GM08714 (cell line): ENCODE measurements around the gene PDIA2.
"Not testable (repeated sequence)": the region's sequence is repeated elsewhere in the genome, so short reads cannot be mapped to it uniquely, and the experiment has no call there.

Source experiments
- H3K4me3 ChIP-seq: fragments of 200-500 bp; sonication (Bioruptor generic); 2 replicates; pipeline ENCODE4 v1.5.1; 2014; ENCODE audit warnings: mild to moderate bottlenecking, low read length, inconsistent platforms
- ZNF274 ChIP-seq: IDR thresholded peaks from 2 replicates; pipeline ENCODE4 v1.6.1; 2012; ENCODE audit warnings: mild to moderate bottlenecking, low read depth, low read length

Gene PDIA2, protein sequence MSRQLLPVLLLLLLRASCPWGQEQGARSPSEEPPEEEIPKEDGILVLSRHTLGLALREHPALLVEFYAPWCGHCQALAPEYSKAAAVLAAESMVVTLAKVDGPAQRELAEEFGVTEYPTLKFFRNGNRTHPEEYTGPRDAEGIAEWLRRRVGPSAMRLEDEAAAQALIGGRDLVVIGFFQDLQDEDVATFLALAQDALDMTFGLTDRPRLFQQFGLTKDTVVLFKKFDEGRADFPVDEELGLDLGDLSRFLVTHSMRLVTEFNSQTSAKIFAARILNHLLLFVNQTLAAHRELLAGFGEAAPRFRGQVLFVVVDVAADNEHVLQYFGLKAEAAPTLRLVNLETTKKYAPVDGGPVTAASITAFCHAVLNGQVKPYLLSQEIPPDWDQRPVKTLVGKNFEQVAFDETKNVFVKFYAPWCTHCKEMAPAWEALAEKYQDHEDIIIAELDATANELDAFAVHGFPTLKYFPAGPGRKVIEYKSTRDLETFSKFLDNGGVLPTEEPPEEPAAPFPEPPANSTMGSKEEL

DNA sequence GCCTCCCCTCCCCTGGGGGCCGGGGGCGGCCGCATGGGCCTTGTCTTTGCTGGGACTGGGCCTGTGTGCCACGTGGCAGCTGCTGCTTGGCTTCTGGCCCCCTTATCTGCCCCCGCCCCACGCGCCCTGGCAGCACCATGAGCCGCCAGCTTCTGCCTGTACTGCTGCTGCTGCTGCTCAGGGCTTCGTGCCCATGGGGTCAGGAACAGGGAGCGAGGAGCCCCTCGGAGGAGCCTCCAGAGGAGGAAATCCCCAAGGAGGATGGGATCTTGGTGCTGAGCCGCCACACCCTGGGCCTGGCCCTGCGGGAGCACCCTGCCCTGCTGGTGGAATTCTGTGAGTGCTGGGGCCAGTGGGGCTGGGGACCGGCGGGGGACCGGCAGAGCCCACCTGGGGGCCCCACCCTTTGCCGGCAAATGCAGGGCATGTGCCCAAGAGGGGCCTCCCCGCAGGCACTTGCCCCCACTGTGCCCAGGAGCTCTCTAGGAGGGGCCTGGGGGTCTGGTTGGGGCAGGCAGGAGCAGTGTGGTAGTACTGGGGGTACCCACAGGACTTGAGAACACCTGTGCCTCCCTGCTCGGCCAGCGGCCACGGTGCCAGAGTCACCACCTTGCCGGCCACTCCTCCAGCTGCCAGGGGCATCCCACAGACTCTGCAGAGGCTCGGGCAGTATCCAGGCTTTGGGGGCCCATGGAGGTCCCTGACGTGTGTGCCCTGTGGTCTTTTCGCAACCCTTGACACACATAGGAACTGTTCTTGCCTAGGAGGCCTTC lies at the start of gene PDIA2:
Gene PDIA2, plus strand, starts transcription at position 132 of the 773 bp plus-strand sequence. Its CDS starts 6 bp downstream, at position 138.
- H3K4me3 ChIP-seq: no peak within 1 kb of the TSS
- no peak for TF ChIP-seq ZNF274

GRCh38 chr16:234468-235305 lies 48.3 kb upstream of the PDIA2 start, which contains the start of gene FAM234A:
TSS of gene FAM234A (plus strand) at chr16:234821. CDS start at chr16:254414, 19,593 bp downstream.
- TF ChIP-seq ZNF274: no peak
- H3K4me3 ChIP-seq: peak within 1 kb of the TSS; percentile 73

- no peak for TF ChIP-seq ZNF274
- H3K4me3 ChIP-seq: no peak overlapping the region
These were observed 43.1 kb upstream of the PDIA2 start for GRCh38 chr16:239948-240277.

DNA sequence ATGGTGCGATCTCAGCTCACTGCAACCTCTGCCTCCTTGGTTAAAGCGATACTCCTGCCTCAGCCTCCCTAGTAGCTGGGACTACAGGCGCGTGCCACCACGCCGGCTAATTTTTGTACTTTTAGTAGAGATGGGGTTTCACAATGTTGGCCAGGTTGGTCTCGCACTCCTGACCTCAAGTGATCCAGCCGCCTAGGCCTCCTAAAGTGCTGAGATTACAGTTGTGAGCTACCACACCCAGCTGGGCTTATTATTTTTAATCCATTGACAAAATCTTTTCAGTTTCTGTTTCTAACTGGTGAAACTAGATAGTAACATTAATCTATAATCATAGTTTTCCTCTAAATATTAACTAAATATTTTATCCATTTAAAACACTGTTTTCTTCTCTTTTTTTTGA lies 42.4 kb upstream of the PDIA2 start:
- TF ChIP-seq ZNF274: no peak
- H3K4me3 ChIP-seq: no peak overlapping the region

GRCh38 chr16:242281-242680 lies 40.7 kb upstream of the PDIA2 start:
- TF ChIP-seq ZNF274: no peak
- H3K4me3 ChIP-seq: no peak overlapping the region

- no peak overlapping the region for H3K4me3 ChIP-seq
- TF ChIP-seq ZNF274: no peak
These were observed 39.6 kb upstream of the PDIA2 start for GRCh38 chr16:243348-243747.

- no peak for TF ChIP-seq ZNF274
- H3K4me3 ChIP-seq: no peak overlapping the region
These were observed 37.9 kb upstream of the PDIA2 start for GRCh38 chr16:245105-245504.

- H3K4me3 ChIP-seq: no peak overlapping the region
- no peak for TF ChIP-seq ZNF274
These were observed 35.9 kb upstream of the PDIA2 start for GRCh38 chr16:247027-247426.

GRCh38 chr16:249431-249830 lies 33.5 kb upstream of the PDIA2 start:
- H3K4me3 ChIP-seq: no peak overlapping the region
- no peak for TF ChIP-seq ZNF274

DNA sequence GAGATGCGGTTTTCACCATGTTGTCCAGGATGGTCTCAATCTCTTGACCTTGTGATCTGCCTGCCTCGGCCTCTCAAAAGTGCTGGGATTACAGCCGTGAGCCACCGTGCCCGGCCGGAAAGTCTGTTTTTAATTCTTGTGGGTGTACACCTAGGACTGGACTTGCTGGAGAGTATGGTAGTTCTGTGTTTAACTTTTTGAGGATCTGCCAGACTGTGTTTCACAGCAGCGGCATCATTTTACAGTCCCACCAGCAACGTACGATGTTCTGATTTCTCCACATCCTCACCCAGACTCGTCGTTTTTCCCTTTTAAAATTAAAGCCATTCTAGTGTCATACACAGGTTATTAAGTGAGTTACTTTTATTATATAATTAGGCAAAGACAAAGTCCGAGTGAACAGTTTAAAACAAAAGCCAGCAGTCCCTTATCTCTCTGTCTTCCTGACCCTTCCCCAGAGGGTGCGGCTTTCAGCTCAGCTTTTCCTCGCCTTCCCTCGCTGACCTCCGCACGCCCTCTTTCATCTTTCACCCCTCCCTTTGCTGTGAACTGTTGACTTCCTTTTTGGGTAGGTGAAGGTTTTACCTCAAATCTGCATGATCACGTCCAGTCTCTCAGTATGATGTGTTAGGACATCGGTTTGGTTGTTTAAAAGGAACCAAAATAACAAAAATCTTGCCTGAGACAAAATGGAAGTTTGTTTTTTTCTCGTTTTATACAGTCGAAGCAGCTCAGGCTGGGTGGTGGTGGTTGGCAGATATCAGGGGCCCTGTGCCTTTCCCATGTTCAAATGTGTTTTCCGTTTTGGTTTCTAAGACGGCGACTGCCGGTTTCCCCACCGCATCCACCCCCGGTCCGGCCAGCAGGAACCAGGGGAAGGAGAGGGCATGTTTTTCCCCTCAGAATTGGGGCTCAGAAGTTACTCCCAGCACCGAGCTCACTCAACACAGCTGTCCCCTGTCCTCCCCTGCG lies 30.3 kb upstream of the PDIA2 start:
- peak overlapping the region; percentile 1; the same call in 1 of the 2 replicates for H3K4me3 ChIP-seq
- no peak for TF ChIP-seq ZNF274

- TF ChIP-seq ZNF274: no peak
- no peak overlapping the region for H3K4me3 ChIP-seq
These were observed 29.1 kb upstream of the PDIA2 start for GRCh38 chr16:253833-254232.

DNA sequence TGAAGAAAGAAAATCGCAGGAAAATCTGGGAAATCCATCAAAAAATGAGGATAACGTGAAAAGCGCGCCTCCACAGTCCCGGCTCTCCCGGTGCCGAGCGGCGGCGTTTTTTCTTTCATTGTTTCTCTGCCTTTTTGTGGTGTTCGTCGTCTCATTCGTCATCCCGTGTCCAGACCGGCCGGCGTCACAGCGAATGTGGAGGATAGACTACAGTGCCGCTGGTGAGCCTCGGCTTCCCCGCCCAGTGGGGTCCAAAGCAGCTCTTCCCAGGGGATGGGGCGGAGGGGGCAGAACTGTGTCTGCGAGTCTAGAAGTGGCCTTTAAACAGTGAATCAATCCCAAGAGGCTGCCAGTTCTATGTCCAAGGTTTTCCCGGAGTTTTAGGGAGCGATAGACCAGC lies 28.5 kb upstream of the PDIA2 start:
- no peak for TF ChIP-seq ZNF274
- H3K4me3 ChIP-seq: no peak overlapping the region

DNA sequence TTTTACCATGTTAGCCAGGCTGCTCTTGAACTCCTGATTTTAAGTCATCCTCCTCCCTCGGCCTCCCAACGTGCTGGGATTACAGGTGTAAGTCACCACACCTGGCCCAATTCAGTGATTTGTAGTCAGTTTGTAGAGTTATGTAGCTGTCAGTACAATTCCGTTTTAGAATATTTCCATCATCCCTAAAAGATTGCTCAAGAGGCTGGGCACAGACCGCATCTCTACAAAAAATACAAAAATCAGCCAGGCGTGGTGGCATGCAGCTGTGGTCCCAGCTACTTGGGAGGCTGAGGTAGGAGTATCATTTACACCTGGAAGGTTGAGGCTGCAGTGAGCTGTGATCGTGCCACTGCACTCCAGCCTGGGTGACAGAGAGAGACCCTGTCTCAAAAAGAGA lies 27.8 kb upstream of the PDIA2 start:
- TF ChIP-seq ZNF274: no peak

GRCh38 chr16:258091-258490 lies 24.9 kb upstream of the PDIA2 start:
- H3K4me3 ChIP-seq: not testable (repeated sequence)

More for the DNA sequence above, 27.8 kb upstream of the PDIA2 start:
- no peak overlapping the region for H3K4me3 ChIP-seq
